CD14-positive monocyte (primary cell): ENCODE data around the gene ZNF879. TPM values are rescaled to one million over a fixed set of nuclear protein-coding genes. Genes with fewer than 3 reads are reported as not detected.

ENCODE experiments used
- DNase-seq, 3 donors: peaks; one replicate each; pipeline ENCODE4 v3.0.0-alpha.2; 2011 to 2022
- H2AFZ ChIP-seq: 2 replicates; pipeline ENCODE4 v1.6.0; 2012; ENCODE audit warnings: mild to moderate bottlenecking, low read depth, low read length, inconsistent platforms; ENCODE audit not compliant: insufficient read depth, poor library complexity, severe bottlenecking
- H3K27ac ChIP-seq, 2 donors: 1 replicate in 1 of 2; 2 replicates in 1 of 2; pipeline ENCODE4 v1.5.1; 2012 to 2013; ENCODE audit warnings: low read length in 2 of 2, control low read depth in 1 of 2, inconsistent platforms in 1 of 2, low read depth in 1 of 2, mild to moderate bottlenecking in 1 of 2
- H3K27me3 ChIP-seq, 2 donors: one replicate each; pipeline versions ENCODE4 v1.6.0 to v1.6.1; 2011 to 2013; ENCODE audit warnings: low read length in 2 of 2; ENCODE audit not compliant: control insufficient read depth in 2 of 2, insufficient read depth in 2 of 2
- H3K36me3 ChIP-seq, 2 donors: replicated peaks in 1 of 2; 1 replicate in 1 of 2; 2 replicates in 1 of 2; pipeline versions ENCODE4 v1.5.1 to v1.6.1; 2012 to 2013; ENCODE audit warnings: low read length in 2 of 2, control low read depth in 1 of 2, inconsistent platforms in 1 of 2, mild to moderate bottlenecking in 1 of 2; ENCODE audit not compliant: insufficient read depth in 2 of 2, control insufficient read depth in 1 of 2
- H3K4me1 ChIP-seq, 2 donors: 1 replicate in 1 of 2; 2 replicates in 1 of 2; pipeline versions ENCODE4 v1.5.1 to v1.6.1; 2012 to 2013; ENCODE audit warnings: low read length in 2 of 2, control low read depth in 1 of 2, inconsistent platforms in 1 of 2, mild to moderate bottlenecking in 1 of 2, moderate library complexity in 1 of 2; ENCODE audit not compliant: insufficient read depth in 2 of 2, control insufficient read depth in 1 of 2
- H3K4me2 ChIP-seq: replicated peaks from 2 replicates; pipeline ENCODE3; 2012; ENCODE audit warnings: low read length, moderate library complexity, mild to moderate bottlenecking; ENCODE audit not compliant: poor library complexity, severe bottlenecking; ENCODE audit errors: extremely low read depth
- H3K4me3 ChIP-seq, 3 experiments: fragments of 200-600 bp in 1 of 3; sonication (generic) in 1 of 3; replicated peaks in 1 of 3; 1 replicate in 2 of 3; 2 replicates in 1 of 3; pipeline ENCODE4 v1.5.1; 2011 to 2013; ENCODE audit warnings: low read length in 3 of 3, mild to moderate bottlenecking in 3 of 3, control low read depth in 2 of 3, low read depth in 2 of 3, inconsistent platforms in 1 of 3, moderate library complexity in 1 of 3
- H3K79me2 ChIP-seq: 2 replicates; pipeline ENCODE4 v1.6.0; 2012; ENCODE audit warnings: mild to moderate bottlenecking, control low read depth, inconsistent platforms, low read length, moderate library complexity; ENCODE audit not compliant: insufficient read depth
- H3K9ac ChIP-seq: 2 replicates; pipeline ENCODE4 v1.6.0; 2017; ENCODE audit warnings: low read length, mild to moderate bottlenecking; ENCODE audit not compliant: insufficient read depth, poor library complexity, severe bottlenecking
- H3K9me3 ChIP-seq, 2 donors: replicated peaks in 1 of 2; 1 replicate in 1 of 2; 2 replicates in 1 of 2; pipeline versions ENCODE4 v1.5.1 to v1.6.1; 2012 to 2013; ENCODE audit warnings: low read length in 2 of 2, control low read depth in 1 of 2; ENCODE audit not compliant: control insufficient read depth in 1 of 2, insufficient read depth in 1 of 2
- H4K20me1 ChIP-seq: 2 replicates; pipeline ENCODE4 v1.6.0; 2012; ENCODE audit warnings: mild to moderate bottlenecking, low read length, control low read depth, moderate library complexity; ENCODE audit not compliant: insufficient read depth
- H3K27ac Mint-ChIP-seq, 7 donors: one replicate each; pipeline ENCODE4 v1.8.0; 2020; ENCODE audit warnings: mild to moderate bottlenecking in 7 of 7, mixed read lengths in 7 of 7, moderate library complexity in 6 of 7, inconsistent platforms in 2 of 7
- H3K27me3 Mint-ChIP-seq, 3 donors: one replicate each; pipeline ENCODE4 v1.8.0; 2021 to 2022; ENCODE audit warnings: low read depth in 3 of 3, mild to moderate bottlenecking in 3 of 3, mixed read lengths in 3 of 3, moderate library complexity in 3 of 3, inconsistent platforms in 1 of 3
- H3K36me3 Mint-ChIP-seq, 2 donors: one replicate each; pipeline ENCODE4 v1.8.0; 2020; ENCODE audit warnings: mixed read lengths in 2 of 2, inconsistent platforms in 1 of 2, mild to moderate bottlenecking in 1 of 2
- H3K4me1 Mint-ChIP-seq: one replicate; pipeline ENCODE4 v1.8.0; 2020; ENCODE audit warnings: mild to moderate bottlenecking, mixed read lengths
- H3K4me3 Mint-ChIP-seq, 2 donors: one replicate each; pipeline ENCODE4 v1.8.0; 2020; ENCODE audit warnings: mild to moderate bottlenecking in 2 of 2, mixed read lengths in 2 of 2, moderate library complexity in 1 of 2
- H3K9me3 Mint-ChIP-seq, 7 donors: one replicate each; pipeline ENCODE4 v1.8.0; 2020 to 2022; ENCODE audit warnings: mixed read lengths in 7 of 7, mild to moderate bottlenecking in 6 of 7, moderate library complexity in 6 of 7, inconsistent platforms in 2 of 7
- CTCF ChIP-seq: fragments of 200-600 bp; IDR thresholded peaks from one replicate; pipeline ENCODE4 v1.8.0; 2022; ENCODE audit warnings: antibody characterized with exemption, mild to moderate bottlenecking
- WGBS: methylation state at CpG from one replicate; pipeline ENCODE4 v1.1.5; 2013; ENCODE audit warnings: missing lambda C conversion rate; ENCODE audit not compliant: insufficient coverage; 5-methylcytosine and 5-hydroxymethylcytosine counted together
- intact Hi-C, 2 donors: fragments of 100-400 bp; cut with micrococcal nuclease; formaldehyde crosslinking; loops; one replicate each; pipeline versions ENCODE4 v1.15.0 to v1.15.1; 2023
- polyA plus RNA-seq, 3 donors: library from polyadenylated mRNA; depleted of rRNA in 1 of 3; unstranded in 2 of 3; stranded (reverse) in 1 of 3; fragments of 300-500 nt in 2 of 3; fragments of >200 nt in 1 of 3; fragmentation: Illumina TruSeq in 2 of 3; gene quantifications; 1 replicate in 2 of 3; 2 replicates in 1 of 3; pipeline ENCODE4 v1.2.3, GENCODE V29; 2012 to 2021

ZNF879 gene
- polyA plus RNA-seq, 3 donors = 0.61 to 1.4 (median 0.71) TPM

- Histone ChIP-seq H3K79me2 (no peaks in the 10 kb centered on the region), H3K4me3 (no peak overlapping the region), H3K27ac (no peak overlapping the region), H4K20me1 (no peaks in the 10 kb centered on the region), H3K4me1 (no peaks in the 10 kb centered on the region), H2AFZ (no peak overlapping the region), H3K4me2 (no peak overlapping the region), H3K9me3 (peaks cover 65 to 93% of the 10 kb centered on the region in 2 donors), H3K36me3 (no peaks in the 10 kb centered on the region), H3K27me3 (no peaks in the 10 kb centered on the region), H3K9ac (no peak overlapping the region)
- Mint-ChIP-seq H3K27me3 (peaks cover 3 to 6% (median 3%) of the 10 kb centered on the region in 3 donors), H3K36me3 (peaks cover 0 to 2% of the 10 kb centered on the region in 2 donors), H3K27ac (no peak overlapping the region), H3K9me3 (peaks cover 25 to 86% (median 76%) of the 10 kb centered on the region in 7 donors), H3K4me3 (no peak overlapping the region), H3K4me1 (no peaks in the 10 kb centered on the region)
- intact Hi-C loops = no loop called here
- WGBS = 88% methylated on average over 8 of the region's 15 CpGs
- no peak for DNase-seq
- TF ChIP-seq CTCF = no peak
Observed at GRCh38 chr5:179054036-179054785, 30.6 kb downstream of the ZNF879 start.

DNA sequence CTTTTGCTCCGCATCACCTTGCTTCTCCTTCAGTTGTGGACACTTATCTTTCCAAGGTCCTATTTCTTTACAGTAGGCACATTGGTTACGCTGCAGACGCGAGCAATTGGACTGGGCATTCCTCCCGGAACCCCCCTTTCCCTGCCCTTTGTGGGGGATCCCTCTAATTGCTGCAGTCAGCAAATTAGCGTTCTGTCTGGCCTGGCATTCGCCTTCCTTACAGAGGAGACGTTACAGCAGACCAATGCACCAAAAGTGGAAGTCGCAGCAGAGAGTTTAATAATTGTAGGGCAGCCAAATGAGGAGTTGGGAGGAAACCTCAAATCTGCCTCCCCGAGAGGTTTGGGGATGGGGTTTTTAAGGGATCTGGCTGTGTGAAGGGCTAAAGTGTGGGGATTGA is 31.3 kb downstream of the ZNF879 start:
- DNase-seq = no peak
- no peak for TF ChIP-seq CTCF
- Histone ChIP-seq H3K9me3 (peaks cover 61 to 93% of the 10 kb centered on the region in 2 donors), H3K4me1 (no peaks in the 10 kb centered on the region), H2AFZ (no peak overlapping the region), H4K20me1 (no peaks in the 10 kb centered on the region), H3K4me2 (no peak overlapping the region), H3K9ac (no peak overlapping the region), H3K27me3 (no peaks in the 10 kb centered on the region), H3K4me3 (no peak overlapping the region), H3K36me3 (no peaks in the 10 kb centered on the region), H3K27ac (no peak overlapping the region), H3K79me2 (no peaks in the 10 kb centered on the region)
- Mint-ChIP-seq H3K27me3 (peaks cover 3 to 6% (median 3%) of the 10 kb centered on the region in 3 donors), H3K36me3 (peaks cover 2 to 4% of the 10 kb centered on the region in 2 donors), H3K9me3 (peaks cover 28 to 85% (median 75%) of the 10 kb centered on the region in 7 donors), H3K4me3 (no peak overlapping the region), H3K27ac (no peak overlapping the region), H3K4me1 (peaks cover 4% of the 10 kb centered on the region)
- 93% methylated on average over 9 of the region's 10 CpGs for WGBS
- intact Hi-C loops = no loop called here
